ENCODE results near the gene ZNF423. TPM values are rescaled to one million over a fixed set of nuclear protein-coding genes. Genes with fewer than 3 reads are reported as not detected.

ZNF423 gene
- total and polyA plus RNA-seq, 2 experiments from 2014 or later: 0.43 to 0.49 TPM

GRCh38 chr16:49443576-49443975 is 412.3 kb downstream of the ZNF423 start:
- no peak overlapping the region for H2AFZ ChIP-seq
- no peak overlapping the region for H3K9ac ChIP-seq
- no peaks in the 10 kb centered on the region for H3K4me1 ChIP-seq (ENCODE audit: insufficient read depth)
- no peak overlapping the region for H3K4me3 ChIP-seq
- in situ Hi-C loops (cut with MboI): no loop called here
- no peaks in the 10 kb centered on the region for H3K9me3 ChIP-seq (ENCODE audit: low read depth)
- 21 to 24% methylated on average over 8 to 9 of the region's 9 CpGs for WGBS, 2 experiments (ENCODE audit: low coverage in 1 of 2, low lambda C conversion rate in 2 of 2, missing lambda C conversion rate in 2 of 2)
- no peaks in the 10 kb centered on the region for H3K9me2 ChIP-seq (ENCODE audit: insufficient read depth)
- no peaks in the 10 kb centered on the region for H3F3A ChIP-seq (ENCODE audit: insufficient read depth)
- no peaks in the 10 kb centered on the region for H3K79me2 ChIP-seq (ENCODE audit: insufficient read depth)
- no peak overlapping the region for H3K27ac ChIP-seq
- H3K4me2 ChIP-seq (ENCODE audit: unreplicated experiment): no peak overlapping the region
- no peak for TF ChIP-seq EZH2phosphoT487 (IDR thresholded peaks at IDR 0.05; ENCODE audit: insufficient read depth, low read depth)
- no peak for TF ChIP-seq EZH2 (IDR thresholded peaks at IDR 0.05; ENCODE audit: insufficient read depth, poor library complexity, severe bottlenecking)
- no peaks in the 10 kb centered on the region for H3K36me3 ChIP-seq (ENCODE audit: low read depth)
- no peaks in the 10 kb centered on the region for H3K27me3 ChIP-seq (replicated peaks; ENCODE audit: insufficient read depth)
- DNase-seq: no peak
- H4K20me1 ChIP-seq (ENCODE audit: insufficient read depth): no peaks in the 10 kb centered on the region

GRCh38 chr16:49442805-49443204 is 413.1 kb downstream of the ZNF423 start:
- H3F3A ChIP-seq (ENCODE audit: insufficient read depth): no peaks in the 10 kb centered on the region
- H3K4me1 ChIP-seq (ENCODE audit: insufficient read depth): no peaks in the 10 kb centered on the region
- H3K36me3 ChIP-seq (ENCODE audit: low read depth): no peaks in the 10 kb centered on the region
- H3K79me2 ChIP-seq (ENCODE audit: insufficient read depth): no peaks in the 10 kb centered on the region
- H2AFZ ChIP-seq: no peak overlapping the region
- H4K20me1 ChIP-seq (ENCODE audit: insufficient read depth): no peaks in the 10 kb centered on the region
- 21 to 35% methylated on average over 5 of the region's 5 CpGs for WGBS, 2 experiments (ENCODE audit: low coverage in 1 of 2, low lambda C conversion rate in 2 of 2, missing lambda C conversion rate in 2 of 2)
- no peak overlapping the region for H3K27ac ChIP-seq
- no peaks in the 10 kb centered on the region for H3K9me2 ChIP-seq (ENCODE audit: insufficient read depth)
- H3K4me2 ChIP-seq (ENCODE audit: unreplicated experiment): no peak overlapping the region
- H3K9me3 ChIP-seq (ENCODE audit: low read depth): no peaks in the 10 kb centered on the region
- no peak for TF ChIP-seq EZH2 (IDR thresholded peaks at IDR 0.05; ENCODE audit: insufficient read depth, poor library complexity, severe bottlenecking)
- TF ChIP-seq EZH2phosphoT487 (IDR thresholded peaks at IDR 0.05; ENCODE audit: insufficient read depth, low read depth): no peak
- H3K4me3 ChIP-seq: no peak overlapping the region
- no peaks in the 10 kb centered on the region for H3K27me3 ChIP-seq (replicated peaks; ENCODE audit: insufficient read depth)
- in situ Hi-C loops (cut with MboI): no loop called here
- no peak for DNase-seq
- H3K9ac ChIP-seq: no peak overlapping the region

DNA sequence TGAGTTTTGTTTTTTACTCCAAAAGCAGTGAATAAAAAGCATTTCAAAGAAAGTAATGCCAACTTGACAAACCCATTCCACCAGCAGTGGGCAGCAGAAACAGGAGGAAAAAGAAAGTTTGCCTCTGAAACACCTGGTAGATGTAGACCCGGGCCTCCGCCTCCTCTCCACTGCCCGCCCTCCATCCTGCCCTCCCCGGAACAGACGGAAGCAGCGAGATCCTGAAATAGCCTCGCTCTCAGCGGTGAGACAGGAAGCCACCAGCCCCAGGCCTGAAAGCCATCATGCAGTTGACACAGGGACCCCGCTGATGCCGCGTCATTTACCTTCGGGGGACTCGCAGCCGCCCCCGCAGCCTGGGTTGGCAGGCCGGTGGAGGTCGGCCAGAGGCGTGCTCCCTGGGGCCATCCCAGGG is 414.5 kb downstream of the ZNF423 start:
- H4K20me1 ChIP-seq (ENCODE audit: insufficient read depth): no peaks in the 10 kb centered on the region
- H3K9me2 ChIP-seq (ENCODE audit: insufficient read depth): no peaks in the 10 kb centered on the region
- H3K9me3 ChIP-seq (ENCODE audit: low read depth): no peaks in the 10 kb centered on the region
- H3K36me3 ChIP-seq (ENCODE audit: low read depth): no peaks in the 10 kb centered on the region
- no peaks in the 10 kb centered on the region for H3K79me2 ChIP-seq (ENCODE audit: insufficient read depth)
- no peaks in the 10 kb centered on the region for H3F3A ChIP-seq (ENCODE audit: insufficient read depth)
- no peaks in the 10 kb centered on the region for H3K27me3 ChIP-seq (replicated peaks; ENCODE audit: insufficient read depth)
- no peak overlapping the region for H3K27ac ChIP-seq
- no peak for DNase-seq
- H3K4me2 ChIP-seq (ENCODE audit: unreplicated experiment): no peak overlapping the region
- no peak overlapping the region for H3K9ac ChIP-seq
- in situ Hi-C loops (cut with MboI): no loop called here
- TF ChIP-seq EZH2phosphoT487 (IDR thresholded peaks at IDR 0.05; ENCODE audit: insufficient read depth, low read depth): no peak
- TF ChIP-seq EZH2 (IDR thresholded peaks at IDR 0.05; ENCODE audit: insufficient read depth, poor library complexity, severe bottlenecking): no peak
- H2AFZ ChIP-seq: no peak overlapping the region
- H3K4me3 ChIP-seq: no peak overlapping the region
- 59% methylated on average over 13 to 17 of the region's 18 CpGs for WGBS, 2 experiments (ENCODE audit: low coverage in 1 of 2, low lambda C conversion rate in 2 of 2, missing lambda C conversion rate in 2 of 2)
- no peaks in the 10 kb centered on the region for H3K4me1 ChIP-seq (ENCODE audit: insufficient read depth)

GRCh38 chr16:49440156-49441065 is 415.5 kb downstream of the ZNF423 start:
- Histone ChIP-seq H3K9me2 (ENCODE audit: insufficient read depth) (no peaks in the 10 kb centered on the region), H3K4me1 (ENCODE audit: insufficient read depth) (no peaks in the 10 kb centered on the region), H3K27ac (no peak overlapping the region), H3K9me3 (ENCODE audit: low read depth) (no peaks in the 10 kb centered on the region), H3K9ac (no peak overlapping the region), H3K79me2 (ENCODE audit: insufficient read depth) (no peaks in the 10 kb centered on the region), H3F3A (ENCODE audit: insufficient read depth) (no peaks in the 10 kb centered on the region), H2AFZ (no peak overlapping the region), H3K4me2 (ENCODE audit: unreplicated experiment) (no peak overlapping the region), H3K36me3 (ENCODE audit: low read depth) (no peaks in the 10 kb centered on the region), H3K4me3 (no peak overlapping the region), H4K20me1 (ENCODE audit: insufficient read depth) (no peaks in the 10 kb centered on the region), H3K27me3 (replicated peaks; ENCODE audit: insufficient read depth) (no peaks in the 10 kb centered on the region)
- no peak for DNase-seq
- in situ Hi-C loops (cut with MboI): no loop called here
- TF ChIP-seq EZH2 (IDR thresholded peaks at IDR 0.05; ENCODE audit: insufficient read depth, poor library complexity, severe bottlenecking) (no peak), EZH2phosphoT487 (IDR thresholded peaks at IDR 0.05; ENCODE audit: insufficient read depth, low read depth) (no peak)
- WGBS, 2 experiments (ENCODE audit: low coverage in 1 of 2, low lambda C conversion rate in 2 of 2, missing lambda C conversion rate in 2 of 2): 43 to 48% methylated on average over 20 of the region's 20 CpGs

All from GM23248 (cell line).